Cardiac fibroblast (primary cell): Measurements from ENCODE around the gene SEPTIN1.

ENCODE experiments used
- DNase-seq, 2 donors: peaks; one replicate each; pipeline versions ENCODE4 v3.0.0 to v3.0.0-alpha.2; 2010; ENCODE audit warnings: low read depth in 2 of 2
- H3K4me3 ChIP-seq, 2 donors: replicated peaks in 1 of 2; 1 replicate in 1 of 2; 2 replicates in 1 of 2; pipeline ENCODE4 v1.5.1; 2011; ENCODE audit warnings: low read depth in 2 of 2, low read length in 2 of 2, mild to moderate bottlenecking in 2 of 2, moderate library complexity in 1 of 2
- CTCF ChIP-seq: IDR thresholded peaks from one replicate; pipeline ENCODE4 v1.5.1; 2011; ENCODE audit warnings: low read depth, mild to moderate bottlenecking, low read length, inconsistent platforms

Gene SEPTIN1

GRCh38 chr16:30335598-30336474 lies 46.5 kb downstream of the SEPTIN1 start:
- peak overlapping the region; percentile 37 to 70 for H3K4me3 ChIP-seq
- DNase-seq, result peak; percentile 37 to 44
- no peak for TF ChIP-seq CTCF

GRCh38 chr16:30335028-30335597 lies 47.2 kb downstream of the SEPTIN1 start:
- DNase-seq, result peak; percentile 71 to 81
- H3K4me3 ChIP-seq, result peak overlapping the region; percentile 52 to 70

- H3K4me3 ChIP-seq, result peak overlapping the region; percentile 52 to 70
- DNase-seq, result peak; percentile 78 to 83
Observed at GRCh38 chr16:30334473-30334989, 47.8 kb downstream of the SEPTIN1 start.
